DND-41 (cell line): ENCODE measurements around the gene KCTD19.

ENCODE experiments used
- EZH2 ChIP-seq: IDR thresholded peaks from 3 replicates; pipeline ENCODE4 v1.6.1; 2012; ENCODE audit warnings: borderline replicate concordance, low read depth, mild to moderate bottlenecking, moderate library complexity, low read length, inconsistent platforms; ENCODE audit not compliant: severe bottlenecking
- TF ChIP-seq, protein P1 (sequence below): IDR thresholded peaks from 2 replicates; pipeline ENCODE4 v1.5.1; 2012; ENCODE audit warnings: borderline replicate concordance, low read length, moderate library complexity, mild to moderate bottlenecking; ENCODE audit not compliant: poor library complexity, severe bottlenecking; ENCODE audit errors: extremely low read depth

DNA sequence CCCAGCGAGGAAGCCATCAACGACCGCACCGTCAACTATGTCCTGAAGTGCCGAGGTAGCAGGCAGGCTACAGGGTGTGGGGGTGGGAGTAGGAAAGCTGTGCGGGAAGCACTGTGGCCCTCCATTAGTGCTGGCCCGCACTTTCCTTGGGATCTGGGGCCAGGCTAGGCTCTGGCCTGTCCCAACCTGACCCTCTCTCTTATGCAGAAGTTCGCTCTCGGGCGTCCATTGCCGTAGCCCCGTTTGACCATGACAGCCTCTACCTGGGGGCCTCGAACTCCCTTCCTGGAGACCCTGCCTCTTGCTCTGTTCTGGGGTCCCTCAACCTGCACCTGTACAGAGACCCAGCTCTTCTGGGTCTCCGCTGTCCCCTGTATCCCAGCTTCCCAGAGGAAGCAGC, 38.6 kb downstream of the KCTD19 start:
- TF ChIP-seq, protein P1, sequence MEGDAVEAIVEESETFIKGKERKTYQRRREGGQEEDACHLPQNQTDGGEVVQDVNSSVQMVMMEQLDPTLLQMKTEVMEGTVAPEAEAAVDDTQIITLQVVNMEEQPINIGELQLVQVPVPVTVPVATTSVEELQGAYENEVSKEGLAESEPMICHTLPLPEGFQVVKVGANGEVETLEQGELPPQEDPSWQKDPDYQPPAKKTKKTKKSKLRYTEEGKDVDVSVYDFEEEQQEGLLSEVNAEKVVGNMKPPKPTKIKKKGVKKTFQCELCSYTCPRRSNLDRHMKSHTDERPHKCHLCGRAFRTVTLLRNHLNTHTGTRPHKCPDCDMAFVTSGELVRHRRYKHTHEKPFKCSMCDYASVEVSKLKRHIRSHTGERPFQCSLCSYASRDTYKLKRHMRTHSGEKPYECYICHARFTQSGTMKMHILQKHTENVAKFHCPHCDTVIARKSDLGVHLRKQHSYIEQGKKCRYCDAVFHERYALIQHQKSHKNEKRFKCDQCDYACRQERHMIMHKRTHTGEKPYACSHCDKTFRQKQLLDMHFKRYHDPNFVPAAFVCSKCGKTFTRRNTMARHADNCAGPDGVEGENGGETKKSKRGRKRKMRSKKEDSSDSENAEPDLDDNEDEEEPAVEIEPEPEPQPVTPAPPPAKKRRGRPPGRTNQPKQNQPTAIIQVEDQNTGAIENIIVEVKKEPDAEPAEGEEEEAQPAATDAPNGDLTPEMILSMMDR = no peak
- TF ChIP-seq EZH2 = no peak
